Parathyroid adenoma (tissue), 2 donors: ENCODE results near the gene RAB6A.

Experiments used
- H2AFZ ChIP-seq: fragments of 300-600 bp; sonication (generic); one replicate; pipeline ENCODE4 v1.7.0; 2017; ENCODE audit warnings: antibody characterized with exemption, mild to moderate bottlenecking
- H3K27ac ChIP-seq: fragments of 300-600 bp; sonication (generic); one replicate; pipeline ENCODE4 v1.7.0; 2017
- H3K27me3 ChIP-seq: fragments of 300-600 bp; sonication (generic); one replicate; pipeline ENCODE4 v1.7.0; 2017; ENCODE audit warnings: low read length; ENCODE audit not compliant: control insufficient read depth, insufficient read depth
- H3K36me3 ChIP-seq: fragments of 300-600 bp; sonication (generic); one replicate; pipeline ENCODE4 v1.7.0; 2017; ENCODE audit warnings: low read length; ENCODE audit not compliant: control insufficient read depth, insufficient read depth
- H3K4me1 ChIP-seq: fragments of 300-600 bp; sonication (generic); one replicate; pipeline ENCODE4 v1.7.0; 2017; ENCODE audit warnings: control low read depth
- H3K4me2 ChIP-seq: fragments of 300-600 bp; sonication (generic); one replicate; pipeline ENCODE4 v1.7.0; 2017; ENCODE audit warnings: low read length
- H3K4me3 ChIP-seq: fragments of 300-600 bp; sonication (generic); one replicate; pipeline ENCODE4 v1.7.0; 2017; ENCODE audit warnings: low read depth, low read length
- H3K79me2 ChIP-seq: fragments of 300-600 bp; sonication (generic); one replicate; pipeline ENCODE4 v1.7.0; 2017; ENCODE audit warnings: control low read depth
- H3K9ac ChIP-seq: fragments of 300-600 bp; sonication (generic); one replicate; pipeline ENCODE4 v1.7.0; 2017; ENCODE audit warnings: mild to moderate bottlenecking
- H3K9me3 ChIP-seq: fragments of 300-600 bp; sonication (generic); one replicate; pipeline ENCODE4 v1.7.0; 2017; ENCODE audit warnings: low read length; ENCODE audit not compliant: control insufficient read depth
- CTCF ChIP-seq: fragments of 300-600 bp; sonication (generic); IDR thresholded peaks from one replicate; pipeline ENCODE4 v1.7.0; 2017; ENCODE audit warnings: antibody characterized with exemption, mild to moderate bottlenecking
- donor health status: primary hyperparathyroidism.

RAB6A gene

GRCh38 chr11:73656985-73657384, 103.9 kb downstream of the RAB6A start:
- no peaks in the 10 kb centered on the region for H3K4me1 ChIP-seq
- no peak for TF ChIP-seq CTCF
- no peak overlapping the region for H3K4me3 ChIP-seq
- no peaks in the 10 kb centered on the region for H3K79me2 ChIP-seq
- H3K9me3 ChIP-seq, result no peaks in the 10 kb centered on the region
- no peaks in the 10 kb centered on the region for H3K36me3 ChIP-seq
- no peak overlapping the region for H3K4me2 ChIP-seq
- H2AFZ ChIP-seq, result no peak overlapping the region
- no peak overlapping the region for H3K9ac ChIP-seq
- H3K27ac ChIP-seq, result no peak overlapping the region
- no peaks in the 10 kb centered on the region for H3K27me3 ChIP-seq

- no peak for TF ChIP-seq CTCF
- Histone ChIP-seq H2AFZ (no peak overlapping the region), H3K9me3 (no peaks in the 10 kb centered on the region)
Observed at GRCh38 chr11:73655686-73656085, 105.2 kb downstream of the RAB6A start.

DNA sequence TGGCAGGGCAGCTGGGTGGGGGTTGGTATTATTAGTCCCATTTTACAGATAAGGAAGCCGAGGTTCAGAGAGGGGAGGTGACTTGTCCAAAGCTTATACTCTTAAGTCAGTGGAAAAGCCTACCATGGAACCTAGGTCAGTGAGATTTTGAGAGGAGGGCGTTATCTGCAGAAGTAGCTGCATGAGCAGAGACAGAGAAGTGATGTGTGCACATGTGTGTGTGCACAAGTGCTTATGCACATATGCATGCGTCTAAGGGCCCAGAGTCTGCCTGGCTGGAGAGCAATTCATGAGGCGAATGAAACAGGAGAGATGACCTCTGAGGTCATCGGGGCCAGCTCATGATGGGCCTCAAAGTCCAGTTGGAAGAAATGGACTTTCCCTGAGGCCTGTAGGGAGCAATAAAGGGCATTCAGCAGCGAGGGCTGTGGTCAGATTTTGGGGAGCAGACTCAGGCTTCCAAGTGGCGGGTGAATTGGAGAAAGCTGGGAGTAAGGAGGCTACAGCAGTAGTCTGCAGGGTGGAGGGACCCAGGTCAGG, 106.3 kb downstream of the RAB6A start:
- no peak overlapping the region for H2AFZ ChIP-seq
- no peak for TF ChIP-seq CTCF
- no peaks in the 10 kb centered on the region for H3K4me1 ChIP-seq
- H3K9me3 ChIP-seq, result no peaks in the 10 kb centered on the region
- H3K4me2 ChIP-seq, result no peak overlapping the region
- H3K27ac ChIP-seq, result no peak overlapping the region
- no peak overlapping the region for H3K9ac ChIP-seq
- no peaks in the 10 kb centered on the region for H3K36me3 ChIP-seq
- no peaks in the 10 kb centered on the region for H3K79me2 ChIP-seq
- no peak overlapping the region for H3K4me3 ChIP-seq
- H3K27me3 ChIP-seq, result no peaks in the 10 kb centered on the region

More at GRCh38 chr11:73655686-73656085, 105.2 kb downstream of the RAB6A start:
- Histone ChIP-seq H3K4me2 (no peak overlapping the region), H3K36me3 (no peaks in the 10 kb centered on the region), H3K27ac (no peak overlapping the region), H3K79me2 (no peaks in the 10 kb centered on the region), H3K4me3 (no peak overlapping the region), H3K9ac (no peak overlapping the region), H3K27me3 (no peaks in the 10 kb centered on the region), H3K4me1 (no peaks in the 10 kb centered on the region)

DNA sequence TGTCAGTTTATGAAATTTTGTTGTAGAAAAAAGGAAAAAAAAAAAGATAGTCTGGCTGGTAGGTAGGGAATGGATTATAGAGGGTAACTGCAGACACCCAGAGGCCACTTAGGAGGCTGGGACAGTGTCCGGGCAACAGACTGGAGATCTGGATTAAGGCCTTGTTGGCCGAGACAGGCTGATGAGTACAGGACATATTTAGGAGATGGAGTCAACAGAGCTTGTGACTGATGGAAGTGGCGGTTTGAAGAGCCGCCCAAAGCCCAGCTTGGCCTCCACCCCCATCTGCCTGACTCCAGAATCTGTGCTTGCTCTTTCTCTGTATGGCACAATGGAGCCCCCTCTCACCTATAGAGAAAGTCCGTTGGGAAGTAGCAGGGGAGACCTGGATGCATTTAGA, 106.9 kb downstream of the RAB6A start:
- Histone ChIP-seq H3K4me3 (no peak overlapping the region), H3K9ac (no peak overlapping the region), H3K4me1 (no peaks in the 10 kb centered on the region), H3K27ac (no peak overlapping the region), H3K4me2 (no peak overlapping the region), H3K9me3 (no peaks in the 10 kb centered on the region), H2AFZ (no peak overlapping the region), H3K79me2 (no peaks in the 10 kb centered on the region), H3K36me3 (no peaks in the 10 kb centered on the region), H3K27me3 (no peaks in the 10 kb centered on the region)
- TF ChIP-seq CTCF, result no peak

GRCh38 chr11:73652856-73653559, 107.9 kb downstream of the RAB6A start:
- no peak for TF ChIP-seq CTCF
- H3K9ac ChIP-seq, result no peak overlapping the region
- no peaks in the 10 kb centered on the region for H3K9me3 ChIP-seq
- H3K4me3 ChIP-seq, result no peak overlapping the region
- no peak overlapping the region for H3K27ac ChIP-seq
- H3K79me2 ChIP-seq, result no peaks in the 10 kb centered on the region
- H3K27me3 ChIP-seq, result no peaks in the 10 kb centered on the region
- H3K4me2 ChIP-seq, result no peak overlapping the region
- no peaks in the 10 kb centered on the region for H3K36me3 ChIP-seq
- no peaks in the 10 kb centered on the region for H3K4me1 ChIP-seq
- H2AFZ ChIP-seq, result no peak overlapping the region
